Measurements from ENCODE around the gene ALG11. TPM values are rescaled to one million over a fixed set of nuclear protein-coding genes. Genes with fewer than 3 reads are reported as not detected.

The ALG11 gene
- total RNA-seq, 4 donors from 2014 or later, result 9.0 to 30.6 (median 28.8) TPM

- in situ Hi-C loops (cut with MboI; ENCODE audit: low pct_ligation_motif_present in 1 of 4, low pct_unique_long_range_greater_than_20kb in 1 of 4, low sequenced_read_pairs in 3 of 4), result no loop called here
- H3K4me1 ChIP-seq, result peaks cover 0 to 5% (median 2%) of the 10 kb centered on the region in 4 donors
- 71 to 87% methylated on average over 5 of the region's 5 CpGs for WGBS, 2 donors (ENCODE audit: low coverage in 1 of 2)
- intact Hi-C loops (cut with DNase I; ENCODE audit: low total_unique reads), result no loop called here
- no peak for DNase-seq
- no peaks in the 10 kb centered on the region for H3K36me3 ChIP-seq
- H3K27me3 ChIP-seq, result no peaks in the 10 kb centered on the region
- H3K4me3 ChIP-seq, result no peak overlapping the region
- H3K27ac ChIP-seq, result no peak overlapping the region
- H3K9me3 ChIP-seq, result no peaks in the 10 kb centered on the region
- no peak for TF ChIP-seq POLR2A (IDR thresholded peaks at IDR 0.05)
- TF ChIP-seq, protein P1, sequence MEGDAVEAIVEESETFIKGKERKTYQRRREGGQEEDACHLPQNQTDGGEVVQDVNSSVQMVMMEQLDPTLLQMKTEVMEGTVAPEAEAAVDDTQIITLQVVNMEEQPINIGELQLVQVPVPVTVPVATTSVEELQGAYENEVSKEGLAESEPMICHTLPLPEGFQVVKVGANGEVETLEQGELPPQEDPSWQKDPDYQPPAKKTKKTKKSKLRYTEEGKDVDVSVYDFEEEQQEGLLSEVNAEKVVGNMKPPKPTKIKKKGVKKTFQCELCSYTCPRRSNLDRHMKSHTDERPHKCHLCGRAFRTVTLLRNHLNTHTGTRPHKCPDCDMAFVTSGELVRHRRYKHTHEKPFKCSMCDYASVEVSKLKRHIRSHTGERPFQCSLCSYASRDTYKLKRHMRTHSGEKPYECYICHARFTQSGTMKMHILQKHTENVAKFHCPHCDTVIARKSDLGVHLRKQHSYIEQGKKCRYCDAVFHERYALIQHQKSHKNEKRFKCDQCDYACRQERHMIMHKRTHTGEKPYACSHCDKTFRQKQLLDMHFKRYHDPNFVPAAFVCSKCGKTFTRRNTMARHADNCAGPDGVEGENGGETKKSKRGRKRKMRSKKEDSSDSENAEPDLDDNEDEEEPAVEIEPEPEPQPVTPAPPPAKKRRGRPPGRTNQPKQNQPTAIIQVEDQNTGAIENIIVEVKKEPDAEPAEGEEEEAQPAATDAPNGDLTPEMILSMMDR (IDR thresholded peaks at IDR 0.05), result no peak
- no peak for TF ChIP-seq POLR2AphosphoS5 (IDR thresholded peaks at IDR 0.05)
- TF ChIP-seq EP300 (IDR thresholded peaks at IDR 0.05; ENCODE audit: low read depth), result no peak
Observed at GRCh38 chr13:51976890-51977289, 35.3 kb upstream of the ALG11 start.

DNA sequence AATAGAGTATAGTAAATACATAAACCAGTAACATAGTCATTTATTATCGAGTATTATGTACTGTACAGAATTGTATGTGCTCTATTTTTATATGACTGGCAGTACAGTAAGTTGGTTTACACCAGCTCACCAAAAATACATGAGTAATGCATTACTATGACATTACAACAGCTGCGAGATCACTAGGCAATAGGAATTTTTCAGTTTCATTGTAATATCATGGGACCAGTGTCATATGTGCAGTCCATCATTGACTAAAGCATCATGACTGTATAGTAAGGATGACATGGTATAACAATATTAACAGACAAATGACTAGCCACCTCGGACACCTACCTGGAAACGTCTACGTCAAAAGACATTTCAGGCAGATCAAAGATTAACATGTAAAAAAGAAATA is 34.6 kb upstream of the ALG11 start:
- Histone ChIP-seq H3K4me3 (no peak overlapping the region), H3K4me1 (peaks cover 0 to 5% (median 2%) of the 10 kb centered on the region in 4 donors), H3K27ac (no peak overlapping the region), H3K27me3 (no peaks in the 10 kb centered on the region), H3K9me3 (no peaks in the 10 kb centered on the region), H3K36me3 (no peaks in the 10 kb centered on the region)
- TF ChIP-seq EP300 (IDR thresholded peaks at IDR 0.05; ENCODE audit: low read depth) (no peak), POLR2AphosphoS5 (IDR thresholded peaks at IDR 0.05) (no peak), POLR2A (IDR thresholded peaks at IDR 0.05) (no peak)
- TF ChIP-seq, protein P1 (IDR thresholded peaks at IDR 0.05), result no peak
- in situ Hi-C loops (cut with MboI; ENCODE audit: low pct_ligation_motif_present in 1 of 4, low pct_unique_long_range_greater_than_20kb in 1 of 4, low sequenced_read_pairs in 3 of 4), result no loop called here
- DNase-seq, result no peak
- intact Hi-C loops (cut with DNase I; ENCODE audit: low total_unique reads), result no loop called here
- 95 to 97% methylated on average over 5 of the region's 5 CpGs for WGBS, 2 donors (ENCODE audit: low coverage in 1 of 2)

DNA sequence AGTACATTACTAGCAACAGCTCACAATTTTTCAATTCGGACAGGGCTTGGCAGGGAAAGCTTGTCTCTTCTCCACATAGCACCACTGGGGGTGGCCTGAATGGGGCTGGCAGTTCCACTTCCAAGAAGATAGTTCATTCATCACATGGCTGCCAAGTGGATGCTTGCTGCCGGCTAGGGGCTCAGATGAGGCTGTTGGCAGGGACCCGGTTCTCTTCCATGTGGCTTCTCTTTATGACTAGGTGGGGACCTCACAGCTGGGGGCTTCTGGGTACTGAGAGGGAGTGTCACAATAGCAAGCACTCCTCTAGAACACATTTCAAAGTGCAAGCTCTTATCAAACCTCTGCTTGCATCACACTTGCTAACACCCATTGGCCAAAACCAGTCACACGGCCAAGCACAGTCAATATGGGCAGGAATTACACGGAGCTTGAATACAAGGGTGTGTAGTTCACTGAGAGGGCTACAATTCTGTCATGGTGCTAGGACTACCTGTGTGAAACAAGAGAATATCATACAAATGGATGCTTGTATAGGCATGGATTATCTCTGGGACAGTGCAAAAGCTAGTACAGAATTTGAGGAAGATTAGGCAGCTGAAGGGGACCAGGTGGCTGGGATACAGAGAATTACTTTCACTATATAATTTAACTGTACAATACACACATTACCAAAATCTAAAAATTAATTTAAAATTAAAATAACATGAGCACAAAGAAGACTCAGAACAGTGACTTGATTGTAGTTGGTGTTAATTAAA is 33.2 kb upstream of the ALG11 start:
- H3K36me3 ChIP-seq, result no peaks in the 10 kb centered on the region
- TF ChIP-seq POLR2AphosphoS5 (IDR thresholded peaks at IDR 0.05), result peak in 1 of 3 donors; percentile 28
- TF ChIP-seq EP300 (IDR thresholded peaks at IDR 0.05; ENCODE audit: low read depth), result no peak
- TF ChIP-seq POLR2A (IDR thresholded peaks at IDR 0.05), result peak; percentile 40
- no peaks in the 10 kb centered on the region for H3K9me3 ChIP-seq
- no peak overlapping the region for H3K4me3 ChIP-seq
- no peak overlapping the region for H3K27ac ChIP-seq
- in situ Hi-C loops (cut with MboI; ENCODE audit: low pct_ligation_motif_present in 1 of 4, low pct_unique_long_range_greater_than_20kb in 1 of 4, low sequenced_read_pairs in 3 of 4) (no loop called here), intact Hi-C loops (cut with DNase I; ENCODE audit: low total_unique reads) (no loop called here)
- H3K4me1 ChIP-seq, result peaks cover 0 to 5% (median 2%) of the 10 kb centered on the region in 4 donors
- WGBS, 2 donors (ENCODE audit: low coverage in 1 of 2), result 63 to 80% methylated on average over 1 to 5 of the region's 5 CpGs
- no peaks in the 10 kb centered on the region for H3K27me3 ChIP-seq
- DNase-seq, result peak; percentile 40

DNA sequence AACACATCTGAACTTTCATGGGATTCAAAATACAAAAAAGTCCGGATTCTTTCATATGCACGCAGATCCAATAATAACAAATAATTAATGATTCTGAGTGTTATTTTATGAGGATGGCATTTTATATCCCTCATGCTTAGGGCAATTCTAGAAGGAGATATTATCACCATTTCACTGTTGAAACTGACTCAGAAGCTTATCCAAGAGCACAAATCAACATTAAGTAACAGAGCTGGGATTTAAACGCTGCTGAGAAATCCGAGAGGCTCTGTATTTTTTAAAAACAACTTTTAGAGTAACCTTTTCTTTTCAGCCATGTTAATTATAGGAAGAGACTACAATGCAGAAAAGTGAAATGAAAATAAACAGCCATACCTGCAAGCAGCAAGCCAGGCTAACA is 31.3 kb upstream of the ALG11 start:
- H3K9me3 ChIP-seq, result no peaks in the 10 kb centered on the region
- DNase-seq, result no peak
- intact Hi-C loops (cut with DNase I; ENCODE audit: low total_unique reads), result no loop called here
- in situ Hi-C loops (cut with MboI; ENCODE audit: low pct_ligation_motif_present in 1 of 4, low pct_unique_long_range_greater_than_20kb in 1 of 4, low sequenced_read_pairs in 3 of 4), result no loop called here
- TF ChIP-seq POLR2A (IDR thresholded peaks at IDR 0.05), result no peak
- no peak for TF ChIP-seq POLR2AphosphoS5 (IDR thresholded peaks at IDR 0.05)
- TF ChIP-seq EP300 (IDR thresholded peaks at IDR 0.05; ENCODE audit: low read depth), result no peak
- TF ChIP-seq, protein P1 (IDR thresholded peaks at IDR 0.05), result no peak
- H3K27ac ChIP-seq, result no peak overlapping the region
- H3K36me3 ChIP-seq, result no peaks in the 10 kb centered on the region
- H3K4me3 ChIP-seq, result no peak overlapping the region
- no peaks in the 10 kb centered on the region for H3K27me3 ChIP-seq
- peaks cover 0 to 5% (median 2%) of the 10 kb centered on the region in 4 donors for H3K4me1 ChIP-seq
- WGBS, 2 donors (ENCODE audit: low coverage in 1 of 2), result 66 to 81% methylated on average over 4 of the region's 4 CpGs

All from transverse colon (tissue), 4 donors.